ENCODE results near the gene DUSP6. TPM values are rescaled to one million over a fixed set of nuclear protein-coding genes. Genes with fewer than 3 reads are reported as not detected.
A peak's percentile ranks its signal among the peaks of the same experiment; 100 is the strongest.

DUSP6 gene
- total and polyA plus RNA-seq, 2 of the 13 experiments (the other 11 are each of a cell fraction or from before 2014, with no cell fraction given): 40.9 to 161 TPM

DNA sequence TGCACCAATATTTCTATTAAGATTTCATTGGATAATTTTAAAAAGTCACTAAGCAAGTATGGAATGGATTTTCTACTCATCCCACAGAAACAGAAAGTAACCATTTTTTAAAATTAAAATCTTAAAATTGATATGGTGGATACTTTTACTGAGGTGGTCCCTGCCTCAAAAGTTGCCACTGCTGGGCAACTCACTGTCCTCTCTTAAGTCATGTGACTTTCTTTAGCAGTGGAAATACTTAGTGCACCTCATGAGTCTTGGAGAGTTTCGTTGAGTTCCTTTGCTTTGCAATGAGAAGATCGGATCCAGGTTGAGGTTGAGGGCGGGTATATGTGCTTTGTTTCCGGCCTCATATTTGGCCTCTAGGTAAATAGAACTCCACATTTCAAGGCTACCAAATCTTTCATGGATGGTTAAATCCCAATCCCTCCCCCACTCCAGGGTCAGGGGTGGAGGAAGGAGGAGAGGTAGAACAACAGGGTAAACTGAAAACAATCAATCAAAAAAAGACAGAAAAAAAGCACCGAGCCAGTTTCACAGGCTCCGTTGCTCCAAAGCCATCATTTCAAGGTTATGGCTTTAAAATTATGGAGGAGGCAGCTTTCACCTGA lies 39.5 kb upstream of the DUSP6 start:
- Histone ChIP-seq H3K4me3 (replicated peaks in 1 of 3; ENCODE audit: insufficient read depth in 1 of 3, low read depth in 2 of 3, low read length in 3 of 3) (peak overlapping the region in 1 of 3 experiments; percentile 14; a peak in 1 of 6 replicates), H2AFZ (ENCODE audit: low read length) (no peak overlapping the region), H3K4me2 (ENCODE audit: low read depth, low read length) (peak overlapping the region; percentile 66), H3K27me3 (ENCODE audit: control insufficient read depth in 1 of 2, insufficient read depth in 2 of 2, low read length in 2 of 2) (no peaks in the 10 kb centered on the region), H3K79me2 (ENCODE audit: insufficient read depth, low read length) (no peaks in the 10 kb centered on the region), H3K9me3 (ENCODE audit: low read length) (no peaks in the 10 kb centered on the region), H4K20me1 (ENCODE audit: insufficient read depth, low read length) (no peaks in the 10 kb centered on the region), H3K36me3 (replicated peaks in 1 of 2; ENCODE audit: control insufficient read depth in 1 of 2, insufficient read depth in 2 of 2, low read length in 2 of 2) (no peaks in the 10 kb centered on the region), H3K4me1 (ENCODE audit: insufficient read depth, low read length) (peaks cover 78% of the 10 kb centered on the region), H3K9ac (ENCODE audit: insufficient read depth, low read depth, low read length) (peak overlapping the region; percentile 56), H3K27ac (ENCODE audit: extremely low read length, insufficient read depth, low read length) (peak overlapping the region; percentile 75)
- 19% methylated on average over 6 of the region's 6 CpGs for WGBS (ENCODE audit: low lambda C conversion rate)
- in situ Hi-C loops (cut with HindIII; ENCODE audit: extremely low pct_ligation_motif_present, low pct_unique_long_range_greater_than_20kb): loop anchor here (5.0 kb wide), 1 partner anchor 40 kb away; the partner anchor contains the start of gene DUSP6
- POLR2A ChIA-PET: interaction anchor here (0.8 to 3.2 kb wide), 9 partner anchors 9 to 199 kb away, joined by 3 to 67 read pairs (median 7); partner anchors contain the start of gene DUSP6
- no peak for ATAC-seq
- CTCF ChIA-PET (ENCODE audit: low intra/inter-chr PET ratio, low total read pairs): no interaction called here
- DNase-seq (ENCODE audit: low spot score): peak; percentile 63
- intact Hi-C loops (cut with micrococcal nuclease; ENCODE audit: unreplicated experiment): loop anchor here (5.0 kb wide), 1 partner anchor 70 kb away; no protein-coding TSS in a partner anchor
- no peak for FAIRE-seq
- no TSS peak for BruUV-seq (replicated peaks)
- TF ChIP-seq ZNF766 (CRISPR knock-in tag; IDR thresholded peaks at IDR 0.05; ENCODE audit: borderline replicate concordance) (no peak), ZNF598 (CRISPR knock-in tag; IDR thresholded peaks at IDR 0.05; ENCODE audit: borderline replicate concordance) (no peak), ZNF24 (IDR thresholded peaks at IDR 0.05) (no peak), MTA3 (CRISPR knock-in tag; IDR thresholded peaks at IDR 0.05) (no peak), ELF1 (CRISPR knock-in tag; IDR thresholded peaks at IDR 0.05) (peak; percentile 50; the same call in 1 of the 2 replicates), NFATC3 (CRISPR knock-in tag; IDR thresholded peaks at IDR 0.05) (no peak), ZNF777 (CRISPR knock-in tag; IDR thresholded peaks at IDR 0.05) (no peak), FOXK2 (IDR thresholded peaks at IDR 0.05) (no peak), KDM2A (CRISPR knock-in tag; IDR thresholded peaks at IDR 0.05; ENCODE audit: borderline replicate concordance, low read depth) (no peak), TEAD3 (CRISPR knock-in tag; optimal IDR thresholded peaks at IDR 0.05; ENCODE audit: borderline replicate concordance) (peak; percentile 79), GLI4 (CRISPR knock-in tag; IDR thresholded peaks at IDR 0.05; ENCODE audit: borderline replicate concordance) (no peak), IKZF4 (CRISPR knock-in tag; IDR thresholded peaks at IDR 0.05; ENCODE audit: borderline replicate concordance, low read depth, not compliant biosample characterization) (no peak), ZSCAN29 (CRISPR knock-in tag; conservative IDR thresholded peaks at IDR 0.05) (no peak), MXD4 (CRISPR knock-in tag; IDR thresholded peaks at IDR 0.05) (no peak), ZNF564 (CRISPR knock-in tag; IDR thresholded peaks at IDR 0.05) (no peak), ZNF792 (CRISPR knock-in tag; IDR thresholded peaks at IDR 0.05) (0 out of 2 replicates have a peak, but pooled peaks have one; percentile 48), PAX8 (CRISPR knock-in tag; IDR thresholded peaks at IDR 0.05; ENCODE audit: borderline replicate concordance) (no peak), ZNF670 (CRISPR knock-in tag; IDR thresholded peaks at IDR 0.05; ENCODE audit: borderline replicate concordance) (no peak), ZNF34 (CRISPR knock-in tag; IDR thresholded peaks at IDR 0.05; ENCODE audit: borderline replicate concordance) (0 out of 2 replicates have a peak, but pooled peaks have one; percentile 21)
- TF ChIP-seq, protein P1, sequence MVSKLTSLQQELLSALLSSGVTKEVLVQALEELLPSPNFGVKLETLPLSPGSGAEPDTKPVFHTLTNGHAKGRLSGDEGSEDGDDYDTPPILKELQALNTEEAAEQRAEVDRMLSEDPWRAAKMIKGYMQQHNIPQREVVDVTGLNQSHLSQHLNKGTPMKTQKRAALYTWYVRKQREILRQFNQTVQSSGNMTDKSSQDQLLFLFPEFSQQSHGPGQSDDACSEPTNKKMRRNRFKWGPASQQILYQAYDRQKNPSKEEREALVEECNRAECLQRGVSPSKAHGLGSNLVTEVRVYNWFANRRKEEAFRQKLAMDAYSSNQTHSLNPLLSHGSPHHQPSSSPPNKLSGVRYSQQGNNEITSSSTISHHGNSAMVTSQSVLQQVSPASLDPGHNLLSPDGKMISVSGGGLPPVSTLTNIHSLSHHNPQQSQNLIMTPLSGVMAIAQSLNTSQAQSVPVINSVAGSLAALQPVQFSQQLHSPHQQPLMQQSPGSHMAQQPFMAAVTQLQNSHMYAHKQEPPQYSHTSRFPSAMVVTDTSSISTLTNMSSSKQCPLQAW (CRISPR knock-in tag; IDR thresholded peaks at IDR 0.05): 0 out of 2 replicates have a peak, but pooled peaks have one; percentile 33
- TF ChIP-seq, protein P2, sequence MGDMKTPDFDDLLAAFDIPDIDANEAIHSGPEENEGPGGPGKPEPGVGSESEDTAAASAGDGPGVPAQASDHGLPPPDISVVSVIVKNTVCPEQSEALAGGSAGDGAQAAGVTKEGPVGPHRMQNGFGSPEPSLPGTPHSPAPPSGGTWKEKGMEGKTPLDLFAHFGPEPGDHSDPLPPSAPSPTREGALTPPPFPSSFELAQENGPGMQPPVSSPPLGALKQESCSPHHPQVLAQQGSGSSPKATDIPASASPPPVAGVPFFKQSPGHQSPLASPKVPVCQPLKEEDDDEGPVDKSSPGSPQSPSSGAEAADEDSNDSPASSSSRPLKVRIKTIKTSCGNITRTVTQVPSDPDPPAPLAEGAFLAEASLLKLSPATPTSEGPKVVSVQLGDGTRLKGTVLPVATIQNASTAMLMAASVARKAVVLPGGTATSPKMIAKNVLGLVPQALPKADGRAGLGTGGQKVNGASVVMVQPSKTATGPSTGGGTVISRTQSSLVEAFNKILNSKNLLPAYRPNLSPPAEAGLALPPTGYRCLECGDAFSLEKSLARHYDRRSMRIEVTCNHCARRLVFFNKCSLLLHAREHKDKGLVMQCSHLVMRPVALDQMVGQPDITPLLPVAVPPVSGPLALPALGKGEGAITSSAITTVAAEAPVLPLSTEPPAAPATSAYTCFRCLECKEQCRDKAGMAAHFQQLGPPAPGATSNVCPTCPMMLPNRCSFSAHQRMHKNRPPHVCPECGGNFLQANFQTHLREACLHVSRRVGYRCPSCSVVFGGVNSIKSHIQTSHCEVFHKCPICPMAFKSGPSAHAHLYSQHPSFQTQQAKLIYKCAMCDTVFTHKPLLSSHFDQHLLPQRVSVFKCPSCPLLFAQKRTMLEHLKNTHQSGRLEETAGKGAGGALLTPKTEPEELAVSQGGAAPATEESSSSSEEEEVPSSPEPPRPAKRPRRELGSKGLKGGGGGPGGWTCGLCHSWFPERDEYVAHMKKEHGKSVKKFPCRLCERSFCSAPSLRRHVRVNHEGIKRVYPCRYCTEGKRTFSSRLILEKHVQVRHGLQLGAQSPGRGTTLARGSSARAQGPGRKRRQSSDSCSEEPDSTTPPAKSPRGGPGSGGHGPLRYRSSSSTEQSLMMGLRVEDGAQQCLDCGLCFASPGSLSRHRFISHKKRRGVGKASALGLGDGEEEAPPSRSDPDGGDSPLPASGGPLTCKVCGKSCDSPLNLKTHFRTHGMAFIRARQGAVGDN (CRISPR knock-in tag; IDR thresholded peaks at IDR 0.05): no peak
